ENCODE data around the gene GJD3. TPM values are rescaled to one million over a fixed set of nuclear protein-coding genes. Genes with fewer than 3 reads are reported as not detected.
A peak's percentile ranks its signal among the peaks of the same experiment; 100 is the strongest.
"Not testable (repeated sequence)": the region's sequence is repeated elsewhere in the genome, so short reads cannot be mapped to it uniquely, and the experiment has no call there.

GJD3 gene
- total RNA-seq, 1 donor from 2014 or later: not detected

GRCh38 chr17:40407460-40407859, 42.9 kb upstream of the GJD3 start:
- POLR2A ChIA-PET: interaction anchor here (0.6 to 0.9 kb wide), 2 partner anchors 11 to 74 kb away, joined by 3 read pairs; partner anchors contain the start of gene TOP2A
- H3K9me3 Mint-ChIP-seq: no peaks in the 10 kb centered on the region
- TF ChIP-seq CTCF (IDR thresholded peaks at IDR 0.05): no peak
- H3K27ac Mint-ChIP-seq: no peak overlapping the region
- H3K4me1 Mint-ChIP-seq: peaks cover 8% of the 10 kb centered on the region
- intact Hi-C loops (cut with micrococcal nuclease): no loop called here
- H3K27me3 Mint-ChIP-seq: no peaks in the 10 kb centered on the region
- H3K4me3 Mint-ChIP-seq: no peak overlapping the region
- CTCF ChIA-PET: interaction anchor here (0.7 to 0.9 kb wide), 2 partner anchors 52 to 126 kb away, joined by 3 read pairs; no protein-coding TSS in a partner anchor
- ATAC-seq (ENCODE audit: low read depth) (no peak), DNase-seq (no peak)
- H3K36me3 Mint-ChIP-seq (ENCODE audit: low read depth): no peaks in the 10 kb centered on the region

- no peak for DNase-seq
- H3K27ac Mint-ChIP-seq: no peak overlapping the region
- intact Hi-C loops (cut with micrococcal nuclease): loop anchor here (5.0 kb wide), 1 partner anchor 38 kb away; the partner anchor contains the start of gene IGFBP4
- peaks cover 15% of the 10 kb centered on the region for H3K4me1 Mint-ChIP-seq
- no peak for ATAC-seq (ENCODE audit: low read depth)
- ChIA-PET CTCF (no interaction called here), POLR2A (no interaction called here)
- H3K9me3 Mint-ChIP-seq: no peaks in the 10 kb centered on the region
- H3K4me3 Mint-ChIP-seq: no peak overlapping the region
- H3K27me3 Mint-ChIP-seq: no peaks in the 10 kb centered on the region
- H3K36me3 Mint-ChIP-seq (ENCODE audit: low read depth): no peaks in the 10 kb centered on the region
- no peak for TF ChIP-seq CTCF (IDR thresholded peaks at IDR 0.05)
These were observed 39.5 kb upstream of the GJD3 start for GRCh38 chr17:40404003-40404402.

GRCh38 chr17:40402668-40403067, 38.1 kb upstream of the GJD3 start:
- Mint-ChIP-seq H3K27me3 (no peaks in the 10 kb centered on the region), H3K4me1 (peaks cover 15% of the 10 kb centered on the region), H3K9me3 (no peaks in the 10 kb centered on the region), H3K36me3 (ENCODE audit: low read depth) (no peaks in the 10 kb centered on the region), H3K27ac (no peak overlapping the region), H3K4me3 (no peak overlapping the region)
- CTCF ChIA-PET: interaction anchor here (1.0 to 5.1 kb wide), 3 partner anchors 9 to 131 kb away, joined by 3 to 62 read pairs (median 3); no protein-coding TSS in a partner anchor
- DNase-seq: no peak
- TF ChIP-seq CTCF (IDR thresholded peaks at IDR 0.05): no peak
- intact Hi-C loops (cut with micrococcal nuclease): loop anchor here (5.0 kb wide), 1 partner anchor 40 kb away; the partner anchor contains the start of gene IGFBP4
- peak; percentile 14 for ATAC-seq (ENCODE audit: low read depth)
- POLR2A ChIA-PET: interaction anchor here (0.6 kb wide), 1 partner anchor 582 kb away, joined by 3 read pairs; no protein-coding TSS in a partner anchor

- no peak for TF ChIP-seq CTCF (IDR thresholded peaks at IDR 0.05)
- intact Hi-C loops (cut with micrococcal nuclease): loop anchor here (1.0 to 5.0 kb wide), 6 partner anchors 18 to 216 kb away; partner anchors contain the start of gene TOP2A
- DNase-seq: no peak
- H3K27ac Mint-ChIP-seq: no peak overlapping the region
- no peak overlapping the region for H3K4me3 Mint-ChIP-seq
- H3K36me3 Mint-ChIP-seq (ENCODE audit: low read depth): no peaks in the 10 kb centered on the region
- no peaks in the 10 kb centered on the region for H3K9me3 Mint-ChIP-seq
- no peaks in the 10 kb centered on the region for H3K27me3 Mint-ChIP-seq
- ATAC-seq (ENCODE audit: low read depth): peak; percentile 61
- ChIA-PET POLR2A (no interaction called here), CTCF (interaction anchor here (1.1 to 5.1 kb wide), 5 partner anchors 10 to 216 kb away, joined by 4 to 62 read pairs (median 5); no protein-coding TSS in a partner anchor)
- peaks cover 15% of the 10 kb centered on the region for H3K4me1 Mint-ChIP-seq
These were observed 34.6 kb upstream of the GJD3 start for GRCh38 chr17:40399185-40399584.

- ATAC-seq (ENCODE audit: low read depth); H3K27ac Mint-ChIP-seq; CTCF ChIA-PET; intact Hi-C loops (cut with micrococcal nuclease); H3K4me3 Mint-ChIP-seq; H3K4me1 Mint-ChIP-seq; H3K9me3 Mint-ChIP-seq; H3K36me3 Mint-ChIP-seq (ENCODE audit: low read depth); POLR2A ChIA-PET; H3K27me3 Mint-ChIP-seq; DNase-seq: not testable (repeated sequence)
These were observed 22.0 kb upstream of the GJD3 start for GRCh38 chr17:40386555-40386954.
